ENCODE measurements around the gene ATPAF1.
"Not testable (repeated sequence)": the region's sequence is repeated elsewhere in the genome, so short reads cannot be mapped to it uniquely, and the experiment has no call there.

GRCh38 chr1:46662919-46663318, 5.2 kb downstream of the ATPAF1 start:
- TF ChIP-seq GABPA (tag; conservative IDR thresholded peaks at IDR 0.05; ENCODE audit: low read depth); TAF1 (IDR thresholded peaks at IDR 0.05; ENCODE audit: control insufficient read depth, extremely low read depth, insufficient read depth, low read length, severe bottlenecking): not testable (repeated sequence)

Measured in K562 (cell line).